ENCODE results near the gene SEMA3G.

The SEMA3G gene

GRCh38 chr3:52444860-52445793 lies at the start of gene SEMA3G:
Gene SEMA3G, minus strand, starts transcription at chr3:52445103. Its CDS starts 76 bp downstream, at chr3:52445027.
- DNase-seq (ENCODE audit: low read depth), result peak; percentile 60

GRCh38 chr3:52494445-52494844 lies 49.5 kb upstream of the SEMA3G start:
- no peak for DNase-seq (ENCODE audit: low read depth)

- DNase-seq (ENCODE audit: low read depth), result no peak
Measured at GRCh38 chr3:52493232-52494017, 48.5 kb upstream of the SEMA3G start.

GRCh38 chr3:52492059-52492458 lies 47.2 kb upstream of the SEMA3G start:
- no peak for DNase-seq (ENCODE audit: low read depth)

- no peak for DNase-seq (ENCODE audit: low read depth)
Measured at GRCh38 chr3:52490939-52491526, 46.1 kb upstream of the SEMA3G start.

- no peak for DNase-seq (ENCODE audit: low read depth)
Measured at GRCh38 chr3:52490035-52490938, 45.4 kb upstream of the SEMA3G start.

- DNase-seq (ENCODE audit: low read depth), result no peak
Measured at GRCh38 chr3:52489453-52489852, 44.5 kb upstream of the SEMA3G start.

GRCh38 chr3:52488746-52489145 lies 43.8 kb upstream of the SEMA3G start:
- DNase-seq (ENCODE audit: low read depth), result no peak

GRCh38 chr3:52487788-52488691 lies 43.1 kb upstream of the SEMA3G start:
- DNase-seq (ENCODE audit: low read depth), result no peak

GRCh38 chr3:52487050-52487787 lies 42.3 kb upstream of the SEMA3G start:
- no peak for DNase-seq (ENCODE audit: low read depth)

- DNase-seq (ENCODE audit: low read depth), result no peak
Measured at GRCh38 chr3:52484680-52485461, 40.0 kb upstream of the SEMA3G start.

GRCh38 chr3:52483577-52484381 lies 38.9 kb upstream of the SEMA3G start:
- no peak for DNase-seq (ENCODE audit: low read depth)

- no peak for DNase-seq (ENCODE audit: low read depth)
Measured at GRCh38 chr3:52483081-52483480, 38.2 kb upstream of the SEMA3G start.

GRCh38 chr3:52481819-52482521 lies 37.1 kb upstream of the SEMA3G start:
- no peak for DNase-seq (ENCODE audit: low read depth)

- DNase-seq (ENCODE audit: low read depth), result no peak
Measured at GRCh38 chr3:52480768-52481715, 36.1 kb upstream of the SEMA3G start.

- DNase-seq (ENCODE audit: low read depth), result no peak
Measured at GRCh38 chr3:52479877-52480575, 35.1 kb upstream of the SEMA3G start.

All from activated T-cell treated with anti-CD3 and anti-CD28 coated beads for 1 hour (primary cell).